ENCODE measurements around the gene CCL22.

CCL22 gene

GRCh38 chr16:57385083-57385482, 26.5 kb downstream of the CCL22 start:
- DNase-seq (ENCODE audit: low read depth): no peak
- TF ChIP-seq, protein P1, sequence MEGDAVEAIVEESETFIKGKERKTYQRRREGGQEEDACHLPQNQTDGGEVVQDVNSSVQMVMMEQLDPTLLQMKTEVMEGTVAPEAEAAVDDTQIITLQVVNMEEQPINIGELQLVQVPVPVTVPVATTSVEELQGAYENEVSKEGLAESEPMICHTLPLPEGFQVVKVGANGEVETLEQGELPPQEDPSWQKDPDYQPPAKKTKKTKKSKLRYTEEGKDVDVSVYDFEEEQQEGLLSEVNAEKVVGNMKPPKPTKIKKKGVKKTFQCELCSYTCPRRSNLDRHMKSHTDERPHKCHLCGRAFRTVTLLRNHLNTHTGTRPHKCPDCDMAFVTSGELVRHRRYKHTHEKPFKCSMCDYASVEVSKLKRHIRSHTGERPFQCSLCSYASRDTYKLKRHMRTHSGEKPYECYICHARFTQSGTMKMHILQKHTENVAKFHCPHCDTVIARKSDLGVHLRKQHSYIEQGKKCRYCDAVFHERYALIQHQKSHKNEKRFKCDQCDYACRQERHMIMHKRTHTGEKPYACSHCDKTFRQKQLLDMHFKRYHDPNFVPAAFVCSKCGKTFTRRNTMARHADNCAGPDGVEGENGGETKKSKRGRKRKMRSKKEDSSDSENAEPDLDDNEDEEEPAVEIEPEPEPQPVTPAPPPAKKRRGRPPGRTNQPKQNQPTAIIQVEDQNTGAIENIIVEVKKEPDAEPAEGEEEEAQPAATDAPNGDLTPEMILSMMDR (IDR thresholded peaks at IDR 0.05; ENCODE audit: low read depth, low read length, missing control alignments): no peak
- in situ Hi-C loops (cut with HindIII; ENCODE audit: low sequenced_read_pairs): loop anchor here (5.0 kb wide), 1 partner anchor 43 kb away; no protein-coding TSS in a partner anchor
- H3K4me3 ChIP-seq (ENCODE audit: low read depth, low read length): no peak overlapping the region

GRCh38 chr16:57386381-57386951, 27.9 kb downstream of the CCL22 start:
- TF ChIP-seq, protein P1 (IDR thresholded peaks at IDR 0.05; ENCODE audit: low read depth, low read length, missing control alignments): no peak
- DNase-seq (ENCODE audit: low read depth): peak; percentile 63
- no peak overlapping the region for H3K4me3 ChIP-seq (ENCODE audit: low read depth, low read length)
- in situ Hi-C loops (cut with HindIII; ENCODE audit: low sequenced_read_pairs): loop anchor here (5.0 kb wide), 1 partner anchor 44 kb away; no protein-coding TSS in a partner anchor

- TF ChIP-seq, protein P1 (IDR thresholded peaks at IDR 0.05; ENCODE audit: low read depth, low read length, missing control alignments): no peak
- no peak for DNase-seq (ENCODE audit: low read depth)
- no peak overlapping the region for H3K4me3 ChIP-seq (ENCODE audit: low read depth, low read length)
- in situ Hi-C loops (cut with HindIII; ENCODE audit: low sequenced_read_pairs): loop anchor here (5.0 kb wide), 1 partner anchor 45 kb away; no protein-coding TSS in a partner anchor
Observed at GRCh38 chr16:57387598-57388354, 29.2 kb downstream of the CCL22 start.

GRCh38 chr16:57388359-57389086, 29.9 kb downstream of the CCL22 start:
- TF ChIP-seq, protein P1 (IDR thresholded peaks at IDR 0.05; ENCODE audit: low read depth, low read length, missing control alignments): no peak
- in situ Hi-C loops (cut with HindIII; ENCODE audit: low sequenced_read_pairs): loop anchor here (5.0 kb wide), 1 partner anchor 46 kb away; no protein-coding TSS in a partner anchor
- H3K4me3 ChIP-seq (ENCODE audit: low read depth, low read length): no peak overlapping the region
- no peak for DNase-seq (ENCODE audit: low read depth)

GRCh38 chr16:57389087-57389468, 30.5 kb downstream of the CCL22 start:
- in situ Hi-C loops (cut with HindIII; ENCODE audit: low sequenced_read_pairs): loop anchor here (5.0 kb wide), 1 partner anchor 47 kb away; no protein-coding TSS in a partner anchor
- TF ChIP-seq, protein P1 (IDR thresholded peaks at IDR 0.05; ENCODE audit: low read depth, low read length, missing control alignments): no peak

GRCh38 chr16:57390636-57391295, 32.2 kb downstream of the CCL22 start:
- DNase-seq (ENCODE audit: low read depth): no peak
- in situ Hi-C loops (cut with HindIII; ENCODE audit: low sequenced_read_pairs): no loop called here
- no peak overlapping the region for H3K4me3 ChIP-seq (ENCODE audit: low read depth, low read length)
- TF ChIP-seq, protein P1 (IDR thresholded peaks at IDR 0.05; ENCODE audit: low read depth, low read length, missing control alignments): no peak

More at GRCh38 chr16:57389087-57389468, 30.5 kb downstream of the CCL22 start:
- no peak overlapping the region for H3K4me3 ChIP-seq (ENCODE audit: low read depth, low read length)
- no peak for DNase-seq (ENCODE audit: low read depth)
